ENCODE data around the gene IRF6.

GRCh38 chr1:209854196-209854595, 48.3 kb upstream of the IRF6 start:
- TF ChIP-seq ELF4 (CRISPR knock-in tag; IDR thresholded peaks at IDR 0.05; ENCODE audit: low read depth) (no peak), CTCF (IDR thresholded peaks at IDR 0.05) (no peak), E2F4 (CRISPR knock-in tag; IDR thresholded peaks at IDR 0.05; ENCODE audit: borderline replicate concordance, low read depth) (no peak), SP1 (CRISPR knock-in tag; conservative IDR thresholded peaks at IDR 0.05) (no peak), PRDM15 (CRISPR knock-in tag; IDR thresholded peaks at IDR 0.05) (no peak), SMAD4 (CRISPR knock-in tag; IDR thresholded peaks at IDR 0.05) (no peak), ESRRA (CRISPR knock-in tag; IDR thresholded peaks at IDR 0.05; ENCODE audit: borderline replicate concordance) (no peak), HMGXB4 (CRISPR knock-in tag; IDR thresholded peaks at IDR 0.05) (no peak), ZNF219 (CRISPR knock-in tag; IDR thresholded peaks at IDR 0.05; ENCODE audit: borderline replicate concordance) (no peak)
